Loucy (cell line): ENCODE data around the gene L2HGDH.

Experiments used
- H2AFZ ChIP-seq: fragments of 200-600 bp; sonication (generic); 2 replicates; pipeline ENCODE4 v1.6.0; 2016; ENCODE audit warnings: antibody characterized with exemption, mild to moderate bottlenecking, low read length, moderate library complexity
- H3F3A ChIP-seq: fragments of 200-600 bp; 2 replicates; pipeline ENCODE4 v1.6.0; 2016; ENCODE audit warnings: antibody characterized with exemption, low read depth, mild to moderate bottlenecking
- H3K27me3 ChIP-seq: fragments of 200-600 bp; sonication (generic); 2 replicates; pipeline ENCODE4 v1.6.1; 2014; ENCODE audit warnings: low read length, mild to moderate bottlenecking; ENCODE audit not compliant: insufficient read depth, poor library complexity, severe bottlenecking
- H3K36me3 ChIP-seq: fragments of 200-600 bp; sonication (generic); 2 replicates; pipeline ENCODE4 v1.6.1; 2016; ENCODE audit warnings: low read length; ENCODE audit not compliant: insufficient read depth
- H3K4me1 ChIP-seq: fragments of 200-600 bp; sonication (generic); 2 replicates; pipeline ENCODE4 v1.5.1; 2014; ENCODE audit warnings: low read length, mild to moderate bottlenecking; ENCODE audit not compliant: insufficient read depth, poor library complexity, severe bottlenecking
- H3K4me2 ChIP-seq: fragments of 200-600 bp; sonication (generic); 2 replicates; pipeline ENCODE4 v1.6.0; 2014; ENCODE audit warnings: antibody characterized with exemption, low read length, low read depth, mild to moderate bottlenecking; ENCODE audit not compliant: poor library complexity, severe bottlenecking
- H3K4me3 ChIP-seq: fragments of 200-600 bp; sonication (generic); 2 replicates; pipeline ENCODE4 v1.5.1; 2014; ENCODE audit warnings: low read length, mild to moderate bottlenecking, mixed read lengths; ENCODE audit not compliant: poor library complexity, severe bottlenecking
- H3K79me2 ChIP-seq: fragments of 200-600 bp; sonication (generic); 2 replicates; pipeline ENCODE4 v1.6.1; 2014; ENCODE audit warnings: low read length; ENCODE audit not compliant: insufficient read depth
- H3K9ac ChIP-seq: fragments of 200-600 bp; sonication (generic); 2 replicates; pipeline ENCODE4 v1.6.0; 2014; ENCODE audit warnings: mild to moderate bottlenecking, low read depth, low read length, moderate library complexity; ENCODE audit not compliant: poor library complexity, severe bottlenecking
- H3K9me2 ChIP-seq: fragments of 200-600 bp; sonication (generic); replicated peaks from 2 replicates; pipeline ENCODE4 v1.6.1; 2016; ENCODE audit warnings: low read depth, low read length, mixed read lengths
- H3K9me3 ChIP-seq: fragments of 200-600 bp; sonication (generic); 2 replicates; pipeline ENCODE4 v1.6.1; 2014; ENCODE audit warnings: mild to moderate bottlenecking, antibody characterized with exemption, low read length, low read depth; ENCODE audit not compliant: insufficient read depth
- H4K20me1 ChIP-seq: fragments of 200-600 bp; sonication (generic); 2 replicates; pipeline ENCODE4 v1.6.0; 2014; ENCODE audit warnings: antibody characterized with exemption, low read length, mild to moderate bottlenecking; ENCODE audit not compliant: insufficient read depth, poor library complexity, severe bottlenecking
- CTCF ChIP-seq: fragments of 200-600 bp; sonication (generic); conservative IDR thresholded peaks from 2 replicates; pipeline ENCODE4 v1.5.1; 2014; ENCODE audit warnings: mild to moderate bottlenecking, antibody characterized with exemption, low read length
- EZH2phosphoT487 ChIP-seq: fragments of 200-600 bp; IDR thresholded peaks from 2 replicates; pipeline ENCODE4 v1.6.1; 2018; ENCODE audit warnings: antibody characterized with exemption, mild to moderate bottlenecking, moderate library complexity, borderline replicate concordance

The L2HGDH gene

GRCh38 chr14:50290306-50290705 is 21.7 kb downstream of the L2HGDH start:
- no peaks in the 10 kb centered on the region for H3K27me3 ChIP-seq
- H3K4me3 ChIP-seq = no peak overlapping the region
- H3K79me2 ChIP-seq = no peaks in the 10 kb centered on the region
- H3K9me3 ChIP-seq = no peaks in the 10 kb centered on the region
- no peaks in the 10 kb centered on the region for H3F3A ChIP-seq
- H3K9me2 ChIP-seq = no peaks in the 10 kb centered on the region
- TF ChIP-seq CTCF (no peak), EZH2phosphoT487 (no peak)
- H3K36me3 ChIP-seq = peaks cover 17% of the 10 kb centered on the region; the same call in 1 of the 2 replicates
- no peak overlapping the region for H3K4me2 ChIP-seq
- no peak overlapping the region for H3K9ac ChIP-seq
- no peaks in the 10 kb centered on the region for H3K4me1 ChIP-seq
- H2AFZ ChIP-seq = no peak overlapping the region
- H4K20me1 ChIP-seq = no peaks in the 10 kb centered on the region

GRCh38 chr14:50288146-50288545 is 23.9 kb downstream of the L2HGDH start:
- Histone ChIP-seq H2AFZ (no peak overlapping the region), H3K9me2 (no peaks in the 10 kb centered on the region), H3K4me2 (no peak overlapping the region), H3K4me1 (no peaks in the 10 kb centered on the region), H3F3A (no peaks in the 10 kb centered on the region), H4K20me1 (no peaks in the 10 kb centered on the region), H3K79me2 (no peaks in the 10 kb centered on the region), H3K27me3 (no peaks in the 10 kb centered on the region), H3K9me3 (no peaks in the 10 kb centered on the region), H3K9ac (no peak overlapping the region), H3K36me3 (peaks cover 8% of the 10 kb centered on the region; the same call in 1 of the 2 replicates), H3K4me3 (no peak overlapping the region)
- TF ChIP-seq CTCF = no peak
- TF ChIP-seq EZH2phosphoT487 = no peak

DNA sequence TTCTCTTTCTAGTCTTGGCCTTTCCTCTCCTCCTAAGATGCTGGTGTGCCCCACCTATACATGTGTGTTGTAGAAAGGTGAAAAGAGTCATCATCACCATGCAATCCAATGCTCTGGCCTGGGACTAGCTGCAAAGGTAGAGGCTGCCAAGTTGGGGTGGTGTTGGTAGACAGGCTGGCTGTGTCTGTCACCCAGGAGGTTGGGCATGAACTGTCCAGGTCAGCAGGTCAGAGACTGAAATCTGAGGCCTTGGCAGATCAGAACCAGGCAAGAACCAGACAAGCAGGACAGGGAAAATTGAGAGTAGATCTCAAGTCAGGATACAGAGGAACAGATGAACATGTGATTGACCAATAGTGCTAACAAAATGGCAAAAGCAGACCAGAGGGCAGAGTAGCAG is 26.2 kb downstream of the L2HGDH start:
- Histone ChIP-seq H3K9me3 (no peaks in the 10 kb centered on the region), H4K20me1 (no peaks in the 10 kb centered on the region), H3K9ac (no peak overlapping the region), H3K27me3 (no peaks in the 10 kb centered on the region), H3K4me3 (no peak overlapping the region), H2AFZ (no peak overlapping the region), H3K4me2 (no peak overlapping the region), H3F3A (no peaks in the 10 kb centered on the region), H3K79me2 (no peaks in the 10 kb centered on the region), H3K36me3 (no peaks in the 10 kb centered on the region), H3K9me2 (no peaks in the 10 kb centered on the region), H3K4me1 (no peaks in the 10 kb centered on the region)
- TF ChIP-seq EZH2phosphoT487 (no peak), CTCF (no peak)
